Measurements from ENCODE around the gene PLEKHG4B.

PLEKHG4B gene

DNA sequence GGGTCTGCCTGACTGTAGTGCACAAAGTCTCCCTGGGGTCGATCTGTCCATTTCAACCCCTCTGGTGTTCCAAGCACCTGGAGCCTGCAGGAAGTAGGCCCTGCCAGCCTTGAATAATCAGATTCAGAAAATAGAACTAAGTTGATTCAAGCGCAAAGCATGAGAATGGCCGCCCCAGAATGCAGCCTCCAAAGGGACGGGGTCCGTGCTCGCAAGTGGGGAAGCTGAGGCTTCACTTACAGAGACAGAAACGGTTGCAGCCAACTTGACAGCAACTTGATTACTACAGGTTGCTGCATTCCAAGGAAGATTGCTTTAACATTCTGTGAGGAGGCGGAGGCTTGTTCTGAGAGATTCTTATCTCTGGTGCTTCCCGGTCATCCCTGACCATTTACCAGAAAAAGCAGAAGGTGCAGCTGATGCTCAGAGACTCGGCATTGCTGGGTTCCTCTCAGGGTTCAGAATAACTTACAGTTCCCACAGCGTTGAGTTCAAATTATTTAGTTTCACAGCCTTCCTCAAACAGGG, 84.4 kb downstream of the PLEKHG4B start:
- TF ChIP-seq, protein P1, sequence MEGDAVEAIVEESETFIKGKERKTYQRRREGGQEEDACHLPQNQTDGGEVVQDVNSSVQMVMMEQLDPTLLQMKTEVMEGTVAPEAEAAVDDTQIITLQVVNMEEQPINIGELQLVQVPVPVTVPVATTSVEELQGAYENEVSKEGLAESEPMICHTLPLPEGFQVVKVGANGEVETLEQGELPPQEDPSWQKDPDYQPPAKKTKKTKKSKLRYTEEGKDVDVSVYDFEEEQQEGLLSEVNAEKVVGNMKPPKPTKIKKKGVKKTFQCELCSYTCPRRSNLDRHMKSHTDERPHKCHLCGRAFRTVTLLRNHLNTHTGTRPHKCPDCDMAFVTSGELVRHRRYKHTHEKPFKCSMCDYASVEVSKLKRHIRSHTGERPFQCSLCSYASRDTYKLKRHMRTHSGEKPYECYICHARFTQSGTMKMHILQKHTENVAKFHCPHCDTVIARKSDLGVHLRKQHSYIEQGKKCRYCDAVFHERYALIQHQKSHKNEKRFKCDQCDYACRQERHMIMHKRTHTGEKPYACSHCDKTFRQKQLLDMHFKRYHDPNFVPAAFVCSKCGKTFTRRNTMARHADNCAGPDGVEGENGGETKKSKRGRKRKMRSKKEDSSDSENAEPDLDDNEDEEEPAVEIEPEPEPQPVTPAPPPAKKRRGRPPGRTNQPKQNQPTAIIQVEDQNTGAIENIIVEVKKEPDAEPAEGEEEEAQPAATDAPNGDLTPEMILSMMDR (IDR thresholded peaks at IDR 0.05; ENCODE audit: low read depth, low read length), result no peak
- H3K27me3 ChIP-seq, result peaks cover 16% of the 10 kb centered on the region
- DNase-seq, result no peak
- no peaks in the 10 kb centered on the region for H3K4me1 ChIP-seq
- H3K9me3 ChIP-seq, result no peaks in the 10 kb centered on the region
- no peak overlapping the region for H3K4me3 ChIP-seq (ENCODE audit: low read depth, low read length)
- H3K36me3 ChIP-seq, result no peaks in the 10 kb centered on the region

DNA sequence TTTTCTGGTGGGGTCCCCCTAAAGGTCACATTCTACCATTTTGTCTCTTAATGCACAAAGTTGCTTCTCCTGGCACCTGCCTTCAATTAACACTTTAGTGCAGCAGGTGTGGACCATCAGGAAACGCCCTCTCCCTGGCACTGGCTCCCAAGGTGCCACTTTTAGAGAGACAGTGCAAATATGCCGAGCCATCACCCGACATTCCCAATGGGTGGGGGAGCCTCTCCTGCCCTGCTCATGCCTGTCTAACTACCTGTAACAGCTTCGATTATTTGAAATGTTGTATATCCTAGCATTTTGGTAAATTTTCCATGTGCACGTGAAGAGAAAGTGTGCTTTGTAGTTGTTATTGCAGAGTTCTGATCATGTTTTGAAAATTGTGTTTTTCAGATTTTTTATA, 86.1 kb downstream of the PLEKHG4B start:
- H3K27me3 ChIP-seq, result peaks cover 10% of the 10 kb centered on the region
- DNase-seq, result no peak
- H3K36me3 ChIP-seq, result no peaks in the 10 kb centered on the region
- no peaks in the 10 kb centered on the region for H3K9me3 ChIP-seq
- no peaks in the 10 kb centered on the region for H3K4me1 ChIP-seq
- no peak overlapping the region for H3K4me3 ChIP-seq (ENCODE audit: low read depth, low read length)
- TF ChIP-seq, protein P1 (IDR thresholded peaks at IDR 0.05; ENCODE audit: low read depth, low read length), result no peak

DNA sequence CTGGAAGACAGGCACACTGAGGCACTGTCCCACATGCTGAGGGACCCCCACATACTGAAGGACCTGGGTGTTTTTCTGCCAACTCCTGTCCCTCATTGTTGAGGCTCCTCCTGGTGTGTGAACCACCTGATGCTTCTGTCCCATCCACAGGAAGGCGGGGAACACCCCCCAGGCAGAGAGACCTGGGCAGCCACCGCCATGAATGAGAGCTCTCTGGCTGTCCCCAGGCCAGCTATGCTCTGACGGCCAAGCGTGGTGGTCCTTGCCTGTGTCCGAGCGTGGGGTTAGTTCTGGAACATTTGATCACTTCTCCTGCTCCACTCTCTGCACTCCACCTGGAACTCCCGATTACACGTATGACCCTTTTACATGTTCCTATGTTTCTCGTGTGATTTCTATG, 87.4 kb downstream of the PLEKHG4B start:
- Histone ChIP-seq H3K9me3 (no peaks in the 10 kb centered on the region), H3K4me1 (no peaks in the 10 kb centered on the region), H3K36me3 (no peaks in the 10 kb centered on the region), H3K4me3 (ENCODE audit: low read depth, low read length) (no peak overlapping the region), H3K27me3 (peaks cover 9% of the 10 kb centered on the region)
- DNase-seq, result no peak
- TF ChIP-seq, protein P1 (IDR thresholded peaks at IDR 0.05; ENCODE audit: low read depth, low read length), result no peak

DNA sequence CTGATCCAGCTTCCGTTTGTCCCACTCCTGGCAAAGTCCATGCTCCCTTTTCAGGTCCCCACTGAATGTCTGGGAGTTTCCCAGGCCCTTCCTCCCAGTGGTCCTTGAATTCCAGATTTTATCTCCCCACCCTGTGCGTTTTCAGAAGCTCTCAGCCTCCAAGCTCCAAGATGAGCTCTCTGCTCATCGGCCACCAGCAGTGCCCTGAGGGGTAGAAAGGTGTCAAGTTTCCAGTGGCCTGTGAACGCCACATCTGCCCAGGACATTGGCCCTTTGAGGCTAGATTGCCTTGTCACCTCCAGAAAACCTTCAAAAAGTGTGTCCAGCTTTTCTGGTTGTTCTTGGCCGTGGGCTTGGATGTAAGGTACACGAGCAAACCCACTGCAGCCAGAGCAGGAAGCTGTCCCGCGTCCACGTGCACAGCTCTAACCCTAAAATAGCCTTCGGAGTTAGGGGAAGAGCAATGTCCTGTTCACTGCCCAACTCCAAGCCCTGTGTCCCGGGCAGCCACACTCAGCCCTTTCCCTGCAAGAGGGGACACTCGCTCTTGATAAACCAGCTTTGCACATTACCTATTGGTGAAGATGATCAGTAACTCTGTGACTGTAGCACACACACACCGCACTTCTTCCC, 88.4 kb downstream of the PLEKHG4B start:
- DNase-seq, result no peak
- Histone ChIP-seq H3K4me1 (no peaks in the 10 kb centered on the region), H3K27me3 (no peaks in the 10 kb centered on the region; the same call in 1 of the 2 replicates)

DNA sequence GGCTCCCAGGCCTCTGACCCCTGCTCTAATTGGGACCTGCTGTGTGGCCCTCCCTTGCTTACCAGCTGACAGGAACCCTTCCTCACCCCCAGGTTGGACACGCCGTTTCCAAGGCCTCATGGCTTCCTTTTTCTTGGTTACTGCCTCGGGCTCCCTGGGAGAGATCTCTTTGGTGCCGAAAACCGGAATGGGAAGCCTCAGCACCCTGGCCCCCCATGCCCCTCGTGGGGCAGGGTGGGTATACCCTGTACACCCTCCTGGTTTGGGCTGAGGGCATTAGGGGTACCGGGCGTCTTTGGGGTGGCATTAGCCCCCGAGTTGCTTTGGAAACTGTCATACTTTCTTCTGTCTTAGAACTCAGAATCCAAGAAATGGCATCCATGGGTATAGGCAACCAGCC, 89.2 kb downstream of the PLEKHG4B start:
- no peaks in the 10 kb centered on the region for H3K36me3 ChIP-seq
- H3K9me3 ChIP-seq, result no peaks in the 10 kb centered on the region
- no peaks in the 10 kb centered on the region for H3K4me1 ChIP-seq
- TF ChIP-seq, protein P1 (IDR thresholded peaks at IDR 0.05; ENCODE audit: low read depth, low read length), result no peak
- DNase-seq, result no peak
- no peak overlapping the region for H3K4me3 ChIP-seq (ENCODE audit: low read depth, low read length)
- H3K27me3 ChIP-seq, result no peaks in the 10 kb centered on the region; the same call in 1 of the 2 replicates

More for the DNA sequence above, 88.4 kb downstream of the PLEKHG4B start:
- TF ChIP-seq, protein P1 (IDR thresholded peaks at IDR 0.05; ENCODE audit: low read depth, low read length), result no peak
- Histone ChIP-seq H3K9me3 (no peaks in the 10 kb centered on the region), H3K4me3 (ENCODE audit: low read depth, low read length) (no peak overlapping the region), H3K36me3 (no peaks in the 10 kb centered on the region)

DNA sequence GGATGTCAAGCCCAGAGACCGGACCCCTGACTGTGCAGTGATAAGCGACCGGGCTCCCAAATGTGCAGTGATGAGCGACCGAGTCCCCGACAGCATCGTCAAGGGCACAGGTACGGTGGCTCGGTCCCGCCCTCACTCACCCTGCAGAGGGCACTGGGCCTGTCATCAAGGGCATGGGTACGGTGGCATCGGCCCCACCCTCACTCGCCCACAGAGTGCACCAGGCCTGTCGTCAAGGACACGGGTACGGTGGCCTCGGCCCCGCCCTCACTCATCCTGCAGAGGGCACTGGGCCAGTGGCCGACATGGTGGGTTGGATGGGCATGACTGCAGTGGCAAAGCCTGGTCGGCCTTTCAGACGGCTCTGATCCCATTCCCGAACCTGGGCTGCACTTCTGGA, 89.6 kb downstream of the PLEKHG4B start:
- Histone ChIP-seq H3K27me3 (no peaks in the 10 kb centered on the region; the same call in 1 of the 2 replicates), H3K9me3 (no peaks in the 10 kb centered on the region), H3K4me3 (ENCODE audit: low read depth, low read length) (no peak overlapping the region), H3K36me3 (no peaks in the 10 kb centered on the region), H3K4me1 (no peaks in the 10 kb centered on the region)
- no peak for DNase-seq
- TF ChIP-seq, protein P1 (IDR thresholded peaks at IDR 0.05; ENCODE audit: low read depth, low read length), result no peak
